ENCODE results near the gene FADS3.

DNA sequence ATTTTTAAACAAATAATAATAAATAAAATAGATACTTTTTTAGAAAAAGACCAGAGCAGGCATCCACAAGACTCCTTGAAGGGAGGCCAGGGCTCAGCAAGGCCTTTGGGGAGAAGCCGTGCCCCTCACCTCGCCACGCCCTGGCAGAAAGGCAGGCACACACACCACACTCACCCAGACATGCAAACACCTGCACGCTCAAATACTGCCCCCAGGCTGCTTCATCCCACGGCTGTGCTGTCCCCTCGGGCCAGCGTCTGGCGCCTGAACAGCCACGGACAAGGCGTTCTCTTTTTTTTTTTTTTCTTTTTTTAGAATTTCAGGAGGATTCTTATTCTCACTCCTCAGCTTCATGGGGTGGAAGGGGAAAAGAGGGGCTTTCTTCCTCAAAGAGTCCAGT is 1.5 kb downstream of the FADS3 start:
- TF ChIP-seq, protein P1, sequence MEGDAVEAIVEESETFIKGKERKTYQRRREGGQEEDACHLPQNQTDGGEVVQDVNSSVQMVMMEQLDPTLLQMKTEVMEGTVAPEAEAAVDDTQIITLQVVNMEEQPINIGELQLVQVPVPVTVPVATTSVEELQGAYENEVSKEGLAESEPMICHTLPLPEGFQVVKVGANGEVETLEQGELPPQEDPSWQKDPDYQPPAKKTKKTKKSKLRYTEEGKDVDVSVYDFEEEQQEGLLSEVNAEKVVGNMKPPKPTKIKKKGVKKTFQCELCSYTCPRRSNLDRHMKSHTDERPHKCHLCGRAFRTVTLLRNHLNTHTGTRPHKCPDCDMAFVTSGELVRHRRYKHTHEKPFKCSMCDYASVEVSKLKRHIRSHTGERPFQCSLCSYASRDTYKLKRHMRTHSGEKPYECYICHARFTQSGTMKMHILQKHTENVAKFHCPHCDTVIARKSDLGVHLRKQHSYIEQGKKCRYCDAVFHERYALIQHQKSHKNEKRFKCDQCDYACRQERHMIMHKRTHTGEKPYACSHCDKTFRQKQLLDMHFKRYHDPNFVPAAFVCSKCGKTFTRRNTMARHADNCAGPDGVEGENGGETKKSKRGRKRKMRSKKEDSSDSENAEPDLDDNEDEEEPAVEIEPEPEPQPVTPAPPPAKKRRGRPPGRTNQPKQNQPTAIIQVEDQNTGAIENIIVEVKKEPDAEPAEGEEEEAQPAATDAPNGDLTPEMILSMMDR (conservative IDR thresholded peaks at IDR 0.05; ENCODE audit: low read depth, low read length), result no peak
- no peak for TF ChIP-seq EZH2 (IDR thresholded peaks at IDR 0.05; ENCODE audit: low read length, unreplicated experiment)
